Kidney tubule cell (primary cell): ENCODE measurements around the gene KRT20.

Source experiments
- DNase-seq: peaks from one replicate; pipeline ENCODE4 v3.0.0-alpha.2; 2018; ENCODE audit warnings: low spot score

The KRT20 gene

GRCh38 chr17:40852364-40852763 lies 32.7 kb downstream of the KRT20 start:
- DNase-seq = no peak

- no peak for DNase-seq
Measured at GRCh38 chr17:40850293-40850972, 34.6 kb downstream of the KRT20 start.

GRCh38 chr17:40849723-40850122 lies 35.3 kb downstream of the KRT20 start:
- no peak for DNase-seq

GRCh38 chr17:40848583-40849235 lies 36.3 kb downstream of the KRT20 start:
- no peak for DNase-seq

GRCh38 chr17:40846515-40847144 lies 38.4 kb downstream of the KRT20 start:
- no peak for DNase-seq

GRCh38 chr17:40844671-40845107 lies 40.4 kb downstream of the KRT20 start:
- DNase-seq = no peak

GRCh38 chr17:40843242-40843641 lies 41.8 kb downstream of the KRT20 start:
- DNase-seq = no peak

GRCh38 chr17:40841246-40841645 lies 43.8 kb downstream of the KRT20 start:
- no peak for DNase-seq

- no peak for DNase-seq
Measured at GRCh38 chr17:40839194-40839593, 45.8 kb downstream of the KRT20 start.

- no peak for DNase-seq
Measured at GRCh38 chr17:40836020-40836419, 49.0 kb downstream of the KRT20 start.

- no peak for DNase-seq
Measured at GRCh38 chr17:40833882-40834281, 51.2 kb downstream of the KRT20 start.

GRCh38 chr17:40832840-40833239 lies 52.2 kb downstream of the KRT20 start:
- DNase-seq = no peak

- no peak for DNase-seq
Measured at GRCh38 chr17:40830085-40830776, 54.8 kb downstream of the KRT20 start.

- DNase-seq = no peak
Measured at GRCh38 chr17:40828454-40829044, 56.5 kb downstream of the KRT20 start.

- no peak for DNase-seq
Measured at GRCh38 chr17:40827746-40828453, 57.1 kb downstream of the KRT20 start.
